ENCODE measurements around the gene PCNX2. TPM values are rescaled to one million over a fixed set of nuclear protein-coding genes. Genes with fewer than 3 reads are reported as not detected.

Gene PCNX2
- total RNA-seq, 2 experiments from 2014 or later = 17.7 to 18.6 TPM

DNA sequence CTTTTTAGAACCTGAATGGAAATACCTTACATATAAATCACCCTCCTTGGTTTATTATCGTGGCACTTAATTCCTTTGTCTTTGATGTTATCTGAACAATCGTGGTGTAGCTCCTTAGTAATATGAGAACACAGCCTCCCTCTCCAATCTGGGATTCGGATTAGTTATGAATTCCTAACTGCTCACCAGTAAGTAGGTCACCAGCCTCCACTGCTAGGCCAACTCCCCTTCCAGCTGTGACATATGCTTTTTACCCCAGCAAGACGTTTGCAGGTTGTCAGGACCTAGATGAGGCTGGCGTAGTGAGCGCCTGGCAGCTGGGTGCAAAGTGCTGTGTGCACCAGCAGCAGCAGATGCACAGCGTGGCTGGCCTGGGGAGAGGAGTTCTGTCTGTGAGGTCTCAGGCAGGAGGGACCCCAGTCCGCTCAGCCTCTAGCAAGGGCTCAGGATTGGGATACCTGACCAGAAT lies 306.9 kb downstream of the PCNX2 start:
- no peak for DNase-seq
- Mint-ChIP-seq H3K27ac (no peak overlapping the region), H3K27me3 (ENCODE audit: low read depth) (no peaks in the 10 kb centered on the region), H3K4me3 (no peak overlapping the region), H3K4me1 (ENCODE audit: low read depth) (peaks cover 9% of the 10 kb centered on the region), H3K9me3 (ENCODE audit: insufficient read depth) (peaks cover 4% of the 10 kb centered on the region), H3K36me3 (ENCODE audit: low read depth) (peaks cover 23% of the 10 kb centered on the region)
- ChIA-PET POLR2A (no interaction called here), CTCF (interaction anchor here (1.1 kb wide), 1 partner anchor 11 kb away, joined by 5 read pairs; no protein-coding TSS in a partner anchor)
- no peak for ATAC-seq

DNA sequence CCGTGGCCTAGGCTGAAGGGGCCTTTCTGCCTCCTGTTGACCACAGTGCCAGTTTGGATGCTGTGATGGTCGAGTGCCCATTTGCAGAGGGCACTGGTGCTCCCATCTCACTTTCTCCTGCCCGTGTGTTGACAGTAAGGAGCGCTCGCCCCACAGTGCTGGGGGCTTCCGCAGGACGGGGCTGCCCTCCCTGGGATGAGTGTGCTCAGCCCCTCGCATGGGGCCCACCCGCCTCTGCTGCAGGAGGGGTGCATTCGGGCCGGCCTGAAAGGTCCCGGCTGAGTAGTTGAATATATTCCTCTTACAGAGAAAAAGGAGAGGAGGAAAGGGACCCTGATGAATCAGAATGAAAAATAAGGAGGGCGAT lies 307.8 kb downstream of the PCNX2 start:
- peaks cover 15% of the 10 kb centered on the region for H3K36me3 Mint-ChIP-seq (ENCODE audit: low read depth)
- H3K4me3 Mint-ChIP-seq = no peak overlapping the region
- no peak for ATAC-seq
- ChIA-PET POLR2A (no interaction called here), CTCF (no interaction called here)
- DNase-seq = no peak
- H3K27ac Mint-ChIP-seq = no peak overlapping the region
- no peaks in the 10 kb centered on the region for H3K27me3 Mint-ChIP-seq (ENCODE audit: low read depth)
- no peaks in the 10 kb centered on the region for H3K9me3 Mint-ChIP-seq (ENCODE audit: insufficient read depth)
- H3K4me1 Mint-ChIP-seq (ENCODE audit: low read depth) = peaks cover 9% of the 10 kb centered on the region

DNA sequence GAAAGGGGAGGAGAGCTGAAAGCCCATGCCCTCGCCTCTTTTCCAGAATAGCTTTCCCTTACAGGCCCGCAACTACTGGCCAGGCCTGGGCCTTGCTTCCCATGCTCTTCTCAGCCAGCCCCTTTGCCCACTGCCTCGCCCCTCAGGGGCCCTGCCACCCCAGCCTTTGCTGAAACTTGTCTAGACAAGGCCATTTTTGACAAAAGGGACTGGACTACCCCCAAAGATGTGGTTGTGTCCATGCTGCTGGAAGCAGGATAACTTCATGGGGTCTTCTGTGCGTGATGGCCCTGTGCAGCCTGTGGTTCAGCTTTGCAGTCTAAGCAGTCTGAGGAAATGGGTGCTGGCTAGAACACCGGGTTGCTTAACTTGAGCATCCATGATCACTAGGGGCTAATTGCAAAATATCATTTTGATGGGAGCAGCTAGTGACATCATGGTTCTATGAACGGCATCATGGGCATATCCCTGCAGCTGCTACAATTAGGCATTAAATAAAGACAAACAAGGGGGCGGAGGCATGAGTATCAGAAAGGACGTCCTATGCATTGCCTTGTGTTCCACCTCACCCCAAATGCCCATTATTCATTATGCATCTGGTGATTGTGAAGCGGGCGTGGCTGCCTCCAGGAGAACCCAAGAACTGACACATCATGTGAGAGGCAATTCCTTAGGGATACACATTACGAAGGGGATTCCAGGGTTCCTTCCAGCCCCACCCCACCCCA lies 308.3 kb downstream of the PCNX2 start:
- ChIA-PET POLR2A (no interaction called here), CTCF (no interaction called here)
- H3K36me3 Mint-ChIP-seq (ENCODE audit: low read depth) = peaks cover 10% of the 10 kb centered on the region
- no peak for DNase-seq
- ATAC-seq = no peak
- H3K4me3 Mint-ChIP-seq = no peak overlapping the region
- no peaks in the 10 kb centered on the region for H3K9me3 Mint-ChIP-seq (ENCODE audit: insufficient read depth)
- peaks cover 9% of the 10 kb centered on the region for H3K4me1 Mint-ChIP-seq (ENCODE audit: low read depth)
- no peaks in the 10 kb centered on the region for H3K27me3 Mint-ChIP-seq (ENCODE audit: low read depth)
- H3K27ac Mint-ChIP-seq = no peak overlapping the region

DNA sequence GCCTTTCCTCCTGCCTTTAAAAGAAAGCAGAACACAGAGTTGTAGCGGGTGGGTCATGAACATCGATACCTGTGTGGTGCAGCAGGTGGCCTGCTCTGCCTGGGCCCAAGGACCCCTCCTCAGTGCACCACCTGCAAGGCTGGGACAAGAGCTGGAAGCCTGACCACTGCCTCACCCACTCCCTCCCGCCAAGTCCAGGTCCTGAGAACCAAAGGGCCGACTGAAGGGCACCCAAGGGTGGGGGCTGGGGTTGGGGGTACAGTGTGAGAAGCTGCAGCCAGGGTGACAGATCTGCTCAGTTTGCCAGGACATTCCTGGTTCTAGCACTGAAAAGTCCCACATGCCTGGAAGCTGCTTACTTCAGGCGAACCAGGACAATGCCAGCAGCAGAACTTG lies 309.0 kb downstream of the PCNX2 start:
- Mint-ChIP-seq H3K9me3 (ENCODE audit: insufficient read depth) (no peaks in the 10 kb centered on the region), H3K27ac (no peak overlapping the region), H3K4me1 (ENCODE audit: low read depth) (peaks cover 9% of the 10 kb centered on the region), H3K36me3 (ENCODE audit: low read depth) (peaks cover 8% of the 10 kb centered on the region), H3K4me3 (no peak overlapping the region), H3K27me3 (ENCODE audit: low read depth) (no peaks in the 10 kb centered on the region)
- CTCF ChIA-PET = no interaction called here
- POLR2A ChIA-PET = interaction anchor here (0.7 kb wide), 1 partner anchor 63 kb away, joined by 3 read pairs; no protein-coding TSS in a partner anchor
- no peak for ATAC-seq
- no peak for DNase-seq

DNA sequence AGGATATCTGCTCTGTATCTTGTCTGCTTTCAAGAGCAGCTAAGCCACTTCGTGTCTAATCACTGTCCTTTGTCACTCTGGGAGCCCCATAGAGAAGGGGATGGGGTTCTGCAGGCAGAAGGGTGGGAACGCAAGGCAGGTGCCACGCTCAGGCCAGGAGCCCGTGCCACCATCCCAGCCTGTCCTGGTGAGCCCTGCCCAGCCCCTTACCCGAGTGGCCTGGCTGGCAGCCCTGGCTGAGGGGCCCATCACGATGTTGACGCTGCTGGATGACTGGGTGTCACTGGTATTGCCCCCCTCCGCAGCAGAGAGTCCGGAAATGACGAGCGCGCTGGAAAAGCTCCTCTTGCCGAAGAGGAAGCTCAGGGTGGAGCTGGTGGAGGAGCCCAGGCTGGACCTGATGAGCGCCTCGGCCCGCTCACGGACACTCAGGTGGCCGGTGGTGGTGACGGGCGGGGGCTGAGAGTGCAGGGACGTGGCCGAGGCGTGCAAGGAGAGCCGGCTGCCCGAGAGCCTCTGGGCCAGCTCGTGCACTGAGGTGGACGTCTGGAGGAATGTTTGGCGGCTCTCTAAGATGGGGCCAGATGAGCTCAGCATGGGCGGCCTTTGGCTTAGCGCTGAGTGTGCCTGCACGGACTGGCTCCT lies 309.5 kb downstream of the PCNX2 start:
- no peak for ATAC-seq

DNA sequence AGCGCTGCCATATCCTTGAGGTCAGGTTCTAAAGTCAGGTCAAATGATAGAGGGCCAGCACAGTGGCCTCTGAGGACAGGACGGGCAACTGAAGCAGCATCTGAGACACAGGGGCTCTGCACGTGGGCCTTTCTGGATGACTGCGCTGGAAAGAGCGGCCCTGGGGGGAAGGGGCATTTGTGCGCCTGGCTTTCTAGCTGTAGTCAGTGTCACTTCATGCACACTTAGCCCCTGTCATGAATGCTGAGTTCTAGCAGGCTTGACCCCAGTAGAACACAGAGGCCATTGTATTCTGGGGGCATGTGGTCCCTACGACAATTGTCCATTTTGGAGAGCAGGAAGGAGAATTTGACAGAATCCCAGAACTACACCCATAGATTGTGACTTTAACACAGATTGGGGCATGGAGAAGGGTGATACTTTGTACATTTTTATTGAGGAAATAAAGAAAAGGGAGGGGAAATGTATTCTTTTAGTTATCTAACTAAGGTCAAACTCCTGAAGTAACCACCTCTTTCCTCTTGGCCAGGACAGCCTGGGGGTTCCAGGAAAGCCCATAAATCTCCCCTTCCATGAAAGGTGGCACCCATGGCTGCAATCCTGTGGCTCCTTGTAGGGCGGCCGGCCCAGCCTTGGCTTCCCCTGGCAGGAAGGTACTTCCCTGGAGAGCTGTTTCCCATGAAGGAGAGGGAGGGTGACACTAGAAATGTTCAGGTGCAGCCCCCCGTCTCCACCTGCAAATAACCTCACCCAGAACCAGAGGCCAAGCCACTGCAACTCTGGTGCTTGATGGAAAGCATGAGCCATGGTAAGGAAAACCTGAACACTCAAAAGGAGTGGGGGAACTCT lies 310.7 kb downstream of the PCNX2 start:
- H3K4me1 Mint-ChIP-seq (ENCODE audit: low read depth) = peaks cover 3% of the 10 kb centered on the region
- H3K27ac Mint-ChIP-seq = no peak overlapping the region
- CTCF ChIA-PET = no interaction called here
- no peak overlapping the region for H3K4me3 Mint-ChIP-seq
- ATAC-seq = no peak
- POLR2A ChIA-PET = no interaction called here
- H3K36me3 Mint-ChIP-seq (ENCODE audit: low read depth) = peaks cover 9% of the 10 kb centered on the region
- no peaks in the 10 kb centered on the region for H3K9me3 Mint-ChIP-seq (ENCODE audit: insufficient read depth)
- no peak for DNase-seq
- H3K27me3 Mint-ChIP-seq (ENCODE audit: low read depth) = no peaks in the 10 kb centered on the region

More for the DNA sequence above, 309.5 kb downstream of the PCNX2 start:
- CTCF ChIA-PET = no interaction called here
- POLR2A ChIA-PET = interaction anchor here (0.7 kb wide), 1 partner anchor 63 kb away, joined by 3 read pairs; no protein-coding TSS in a partner anchor
- no peak for DNase-seq
- Mint-ChIP-seq H3K4me1 (ENCODE audit: low read depth) (peaks cover 7% of the 10 kb centered on the region), H3K27me3 (ENCODE audit: low read depth) (no peaks in the 10 kb centered on the region), H3K9me3 (ENCODE audit: insufficient read depth) (no peaks in the 10 kb centered on the region), H3K27ac (no peak overlapping the region), H3K4me3 (no peak overlapping the region), H3K36me3 (ENCODE audit: low read depth) (peaks cover 6% of the 10 kb centered on the region)

DNA sequence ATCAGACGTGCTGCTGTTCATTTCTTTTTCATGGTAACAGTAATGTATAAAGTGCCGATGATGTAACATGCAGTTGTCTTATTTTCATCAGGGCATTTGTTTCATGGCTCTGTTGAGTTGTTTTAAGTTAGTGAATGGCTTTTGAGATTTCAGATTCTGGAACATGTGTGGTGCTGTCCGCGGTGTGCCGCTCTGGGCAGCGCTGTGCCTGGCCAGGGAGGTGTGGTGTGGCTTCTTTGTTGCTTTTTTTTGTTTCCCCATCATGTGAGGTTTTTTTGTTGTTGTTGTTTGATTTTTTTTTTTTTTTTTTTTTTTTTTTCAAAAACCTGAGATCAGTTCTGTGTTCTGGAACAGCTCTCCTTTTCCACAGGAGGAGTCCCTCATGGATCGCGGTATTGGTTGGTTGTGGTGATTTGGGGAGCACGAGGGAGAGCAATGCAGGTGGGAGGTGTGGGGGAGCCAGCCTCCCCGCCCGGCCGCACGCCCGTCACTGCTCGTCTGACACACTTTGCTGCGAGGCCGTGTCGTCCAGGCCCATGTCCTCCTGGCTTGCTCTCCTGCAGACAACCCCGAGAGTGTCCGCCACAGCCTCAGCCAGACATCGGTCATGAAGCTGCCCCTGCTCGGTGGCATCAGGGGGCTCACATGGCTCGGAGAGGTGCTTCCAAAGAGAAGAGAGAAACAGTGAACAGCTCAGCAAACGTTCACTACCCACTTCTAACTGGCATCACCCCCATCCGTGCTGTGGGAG lies 311.5 kb downstream of the PCNX2 start:
- peaks cover 12% of the 10 kb centered on the region for H3K36me3 Mint-ChIP-seq (ENCODE audit: low read depth)
- CTCF ChIA-PET = no interaction called here
- peaks cover 7% of the 10 kb centered on the region for H3K4me1 Mint-ChIP-seq (ENCODE audit: low read depth)
- no peaks in the 10 kb centered on the region for H3K9me3 Mint-ChIP-seq (ENCODE audit: insufficient read depth)
- no peak overlapping the region for H3K4me3 Mint-ChIP-seq
- H3K27me3 Mint-ChIP-seq (ENCODE audit: low read depth) = no peaks in the 10 kb centered on the region
- DNase-seq = no peak
- no peak for ATAC-seq
- H3K27ac Mint-ChIP-seq = no peak overlapping the region
- POLR2A ChIA-PET = interaction anchor here (0.5 kb wide), 1 partner anchor 46 kb away, joined by 5 read pairs; no protein-coding TSS in a partner anchor

DNA sequence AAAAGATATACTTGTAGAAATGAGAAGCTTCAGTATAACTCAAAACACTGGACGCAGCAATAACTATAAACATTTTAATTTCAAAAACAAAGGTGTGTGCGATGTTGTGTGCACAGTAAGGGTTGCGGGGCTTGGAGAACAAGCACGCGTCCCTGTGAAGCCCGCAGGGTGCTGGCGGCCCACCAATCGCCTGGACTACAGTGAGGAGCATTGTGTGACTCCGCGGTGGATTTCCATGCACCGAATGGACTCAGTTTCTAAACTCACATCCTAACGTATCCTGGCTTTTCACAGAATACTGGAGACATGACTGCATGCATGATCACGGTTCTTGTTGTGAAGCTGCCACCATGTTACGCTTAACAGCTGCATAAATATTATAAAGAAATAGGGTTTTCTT lies 312.1 kb downstream of the PCNX2 start:
- CTCF ChIA-PET = no interaction called here

DNA sequence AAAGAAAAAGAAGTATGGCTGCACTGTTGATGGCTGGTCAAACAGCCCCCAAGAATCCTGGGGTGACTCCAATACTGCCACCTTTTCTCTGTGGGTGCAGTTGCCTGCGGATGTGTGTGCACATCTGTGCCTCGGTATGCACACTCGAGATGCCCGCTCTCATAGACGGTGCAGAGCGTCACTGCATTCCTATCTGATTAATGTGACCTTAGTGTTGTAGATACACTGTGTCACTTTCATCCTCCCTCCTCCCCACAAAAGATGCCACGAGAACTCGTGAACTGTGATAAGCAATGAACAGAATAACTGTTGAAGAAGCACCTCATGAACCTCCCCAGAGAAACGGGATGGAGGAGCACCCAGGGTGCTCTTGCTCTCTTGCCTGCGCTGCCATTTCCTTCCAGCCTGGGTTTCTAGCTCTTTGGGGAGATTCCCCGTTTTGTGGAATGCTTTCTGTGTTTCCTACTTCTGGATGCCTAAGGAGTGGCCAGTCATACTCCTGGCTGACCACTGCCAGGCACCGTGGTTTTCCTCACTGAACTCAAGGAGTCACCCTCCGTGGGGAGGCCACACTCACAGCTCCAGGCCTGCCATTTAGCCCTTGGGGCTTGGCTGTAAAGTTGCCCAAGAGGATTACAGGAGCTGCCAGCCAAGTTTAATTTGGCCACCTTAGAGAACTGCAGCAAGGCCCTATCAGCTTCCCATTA lies 313.1 kb downstream of the PCNX2 start:
- ChIA-PET POLR2A (no interaction called here), CTCF (no interaction called here)
- ATAC-seq (no peak), DNase-seq (no peak)
- Mint-ChIP-seq H3K27ac (no peak overlapping the region), H3K27me3 (ENCODE audit: low read depth) (no peaks in the 10 kb centered on the region), H3K4me3 (no peak overlapping the region), H3K9me3 (ENCODE audit: insufficient read depth) (no peaks in the 10 kb centered on the region), H3K36me3 (ENCODE audit: low read depth) (peaks cover 23% of the 10 kb centered on the region), H3K4me1 (ENCODE audit: low read depth) (peaks cover 22% of the 10 kb centered on the region)

More for the DNA sequence above, 312.1 kb downstream of the PCNX2 start:
- no peak overlapping the region for H3K4me3 Mint-ChIP-seq
- peaks cover 14% of the 10 kb centered on the region for H3K36me3 Mint-ChIP-seq (ENCODE audit: low read depth)
- POLR2A ChIA-PET = interaction anchor here (0.5 kb wide), 1 partner anchor 46 kb away, joined by 5 read pairs; no protein-coding TSS in a partner anchor
- peaks cover 13% of the 10 kb centered on the region for H3K4me1 Mint-ChIP-seq (ENCODE audit: low read depth)
- H3K27ac Mint-ChIP-seq = no peak overlapping the region
- H3K27me3 Mint-ChIP-seq (ENCODE audit: low read depth) = no peaks in the 10 kb centered on the region
- no peak for DNase-seq
- ATAC-seq = no peak
- H3K9me3 Mint-ChIP-seq (ENCODE audit: insufficient read depth) = no peaks in the 10 kb centered on the region

DNA sequence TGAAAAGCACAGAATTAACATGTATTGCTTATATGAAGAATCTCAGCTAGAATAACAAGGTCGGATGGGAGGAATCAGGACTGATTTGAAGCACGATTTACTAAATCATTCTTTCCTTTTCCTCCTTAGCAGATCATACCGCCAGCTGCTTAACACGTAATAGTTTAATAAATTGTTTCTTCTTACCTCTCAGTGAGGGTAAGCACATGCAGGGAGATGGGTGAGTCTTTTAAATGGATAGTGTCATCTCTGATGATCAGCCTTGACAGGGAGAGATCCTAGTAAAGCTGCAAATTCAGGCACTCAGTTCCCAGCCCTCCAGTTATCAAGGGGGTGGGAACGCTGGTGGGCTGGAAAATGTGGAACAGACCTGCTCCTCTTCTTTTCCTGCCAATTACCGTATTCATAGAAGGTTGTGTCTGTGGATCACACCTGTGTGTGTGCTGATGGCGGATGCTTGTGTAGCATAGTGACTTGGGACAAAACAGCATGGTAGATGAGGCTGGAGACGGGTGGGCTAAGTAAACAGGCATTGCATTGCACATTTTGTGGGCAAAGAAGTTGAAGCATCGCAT lies 314.5 kb downstream of the PCNX2 start:
- no peak overlapping the region for H3K27ac Mint-ChIP-seq
- ATAC-seq (no peak), DNase-seq (no peak)
- H3K4me1 Mint-ChIP-seq (ENCODE audit: low read depth) = peaks cover 22% of the 10 kb centered on the region
- POLR2A ChIA-PET = no interaction called here
- H3K36me3 Mint-ChIP-seq (ENCODE audit: low read depth) = peaks cover 34% of the 10 kb centered on the region
- CTCF ChIA-PET = no interaction called here
- no peaks in the 10 kb centered on the region for H3K27me3 Mint-ChIP-seq (ENCODE audit: low read depth)
- H3K4me3 Mint-ChIP-seq = no peak overlapping the region
- no peaks in the 10 kb centered on the region for H3K9me3 Mint-ChIP-seq (ENCODE audit: insufficient read depth)

Measured in activated CD8-positive, alpha-beta T cell treated with anti-CD3 and anti-CD28 coated beads, Interleukin-2, amount 10 ng/mL, durations not matched to agents 7 days and 5 days (primary cell).